Measurements from ENCODE around the gene NSDHL. TPM values are rescaled to one million over a fixed set of nuclear protein-coding genes. Genes with fewer than 3 reads are reported as not detected.

Gene NSDHL
- total and polyA plus RNA-seq, 2 of the 13 experiments (the other 11 are each of a cell fraction or from before 2014, with no cell fraction given), result 26.2 to 49.3 TPM

DNA sequence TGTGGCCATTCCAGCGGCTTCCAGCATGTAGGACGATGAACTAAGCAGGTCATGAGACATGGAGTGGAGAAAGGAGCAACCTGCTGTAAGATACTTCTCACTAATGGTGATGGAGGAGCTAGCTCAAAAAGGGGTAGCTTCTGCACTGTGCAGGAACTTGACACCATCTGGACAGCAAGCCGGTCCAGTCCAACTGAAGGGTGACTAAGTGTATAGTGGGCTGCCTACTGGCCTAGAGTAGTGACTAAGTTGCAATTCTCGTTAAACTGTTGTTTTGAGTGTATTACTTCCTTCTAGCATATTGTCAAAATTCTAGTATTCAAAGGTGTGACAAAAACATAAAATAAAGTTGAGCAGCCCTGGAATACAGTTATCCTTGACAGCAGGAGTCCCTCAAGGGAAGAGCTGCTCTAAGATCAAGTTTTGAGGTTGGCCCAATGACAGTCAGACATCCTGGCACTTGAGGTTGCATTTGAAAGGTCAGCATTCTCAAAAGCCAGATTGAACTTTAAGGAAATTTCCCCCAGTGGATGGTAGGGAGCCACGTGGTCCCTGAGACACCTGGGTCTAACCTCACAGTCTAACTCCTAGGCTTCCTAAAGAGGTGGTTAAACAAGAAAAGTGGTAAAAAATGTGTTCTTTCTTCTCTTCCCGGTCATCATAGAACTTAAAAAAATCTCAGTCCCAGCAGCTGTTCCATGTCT is 8.3 kb upstream of the NSDHL start:
- no peak overlapping the region for H3K9ac ChIP-seq (ENCODE audit: insufficient read depth, low read depth, low read length)
- no peak overlapping the region for H3K4me3 ChIP-seq (replicated peaks in 1 of 3; ENCODE audit: insufficient read depth in 1 of 3, low read depth in 2 of 3, low read length in 3 of 3)
- FAIRE-seq (no peak), DNase-seq (ENCODE audit: low spot score) (no peak), ATAC-seq (no peak)
- intact Hi-C loops (cut with micrococcal nuclease; ENCODE audit: unreplicated experiment) (no loop called here), in situ Hi-C loops (cut with HindIII; ENCODE audit: extremely low pct_ligation_motif_present, low pct_unique_long_range_greater_than_20kb) (loop anchor here (25.0 kb wide), 2 partner anchors 185 to 1085 kb away; partner anchors contain the start of genes CNGA2 and GABRQ)
- no peak overlapping the region for H2AFZ ChIP-seq (ENCODE audit: low read length)
- no peaks in the 10 kb centered on the region for H3K36me3 ChIP-seq (replicated peaks in 1 of 2; ENCODE audit: control insufficient read depth in 1 of 2, insufficient read depth in 2 of 2, low read length in 2 of 2)
- BruUV-seq (replicated peaks), result no TSS peak
- CTCF ChIA-PET (ENCODE audit: low intra/inter-chr PET ratio, low total read pairs), result no interaction called here
- no peaks in the 10 kb centered on the region for H3K79me2 ChIP-seq (ENCODE audit: insufficient read depth, low read length)
- H3K27me3 ChIP-seq (ENCODE audit: control insufficient read depth in 1 of 2, insufficient read depth in 2 of 2, low read length in 2 of 2), result no peaks in the 10 kb centered on the region
- POLR2A ChIA-PET, result no interaction called here
- H3K4me1 ChIP-seq (ENCODE audit: insufficient read depth, low read length), result peaks cover 10% of the 10 kb centered on the region
- H3K4me2 ChIP-seq (ENCODE audit: low read depth, low read length), result no peak overlapping the region
- H3K27ac ChIP-seq (ENCODE audit: extremely low read length, insufficient read depth, low read length), result no peak overlapping the region
- no peak for TF ChIP-seq FOXP1 (IDR thresholded peaks at IDR 0.05)
- TF ChIP-seq FOXP1 (CRISPR knock-in tag; IDR thresholded peaks at IDR 0.05), result no peak
- TF ChIP-seq, protein P1, sequence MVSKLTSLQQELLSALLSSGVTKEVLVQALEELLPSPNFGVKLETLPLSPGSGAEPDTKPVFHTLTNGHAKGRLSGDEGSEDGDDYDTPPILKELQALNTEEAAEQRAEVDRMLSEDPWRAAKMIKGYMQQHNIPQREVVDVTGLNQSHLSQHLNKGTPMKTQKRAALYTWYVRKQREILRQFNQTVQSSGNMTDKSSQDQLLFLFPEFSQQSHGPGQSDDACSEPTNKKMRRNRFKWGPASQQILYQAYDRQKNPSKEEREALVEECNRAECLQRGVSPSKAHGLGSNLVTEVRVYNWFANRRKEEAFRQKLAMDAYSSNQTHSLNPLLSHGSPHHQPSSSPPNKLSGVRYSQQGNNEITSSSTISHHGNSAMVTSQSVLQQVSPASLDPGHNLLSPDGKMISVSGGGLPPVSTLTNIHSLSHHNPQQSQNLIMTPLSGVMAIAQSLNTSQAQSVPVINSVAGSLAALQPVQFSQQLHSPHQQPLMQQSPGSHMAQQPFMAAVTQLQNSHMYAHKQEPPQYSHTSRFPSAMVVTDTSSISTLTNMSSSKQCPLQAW (CRISPR knock-in tag; IDR thresholded peaks at IDR 0.05), result no peak
- TF ChIP-seq ESRRA (CRISPR knock-in tag; IDR thresholded peaks at IDR 0.05; ENCODE audit: low read depth), result no peak
- 44% methylated on average over 6 of the region's 6 CpGs for WGBS (ENCODE audit: low lambda C conversion rate)
- H3K9me3 ChIP-seq (ENCODE audit: low read length), result no peaks in the 10 kb centered on the region
- no peaks in the 10 kb centered on the region for H4K20me1 ChIP-seq (ENCODE audit: insufficient read depth, low read length)

DNA sequence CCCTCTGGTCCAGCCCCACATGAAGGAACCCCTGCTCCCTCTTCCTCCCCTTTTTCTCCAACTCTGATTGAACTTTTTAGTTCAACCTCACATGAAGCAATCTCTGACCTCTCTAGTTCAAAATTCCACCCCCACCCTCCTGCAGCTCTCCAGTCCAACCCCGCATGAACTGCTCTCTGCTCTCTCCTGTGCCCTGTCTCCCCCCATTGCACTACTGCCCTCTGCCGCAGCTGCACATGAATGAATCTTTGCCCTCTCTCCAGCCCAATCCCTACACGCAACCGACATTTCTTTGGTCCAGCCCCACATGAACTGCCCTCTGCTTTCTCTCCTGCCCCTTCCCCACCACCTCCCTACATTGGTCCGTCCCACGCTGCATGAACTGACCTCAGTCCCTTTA is 7.2 kb upstream of the NSDHL start:
- intact Hi-C loops (cut with micrococcal nuclease; ENCODE audit: unreplicated experiment) (no loop called here), in situ Hi-C loops (cut with HindIII; ENCODE audit: extremely low pct_ligation_motif_present, low pct_unique_long_range_greater_than_20kb) (loop anchor here (25.0 kb wide), 2 partner anchors 186 to 1086 kb away; partner anchors contain the start of genes CNGA2 and GABRQ)
- DNase-seq (ENCODE audit: low spot score), result no peak
- Histone ChIP-seq H3K79me2 (ENCODE audit: insufficient read depth, low read length) (no peaks in the 10 kb centered on the region), H3K9me3 (ENCODE audit: low read length) (no peaks in the 10 kb centered on the region), H3K36me3 (replicated peaks in 1 of 2; ENCODE audit: control insufficient read depth in 1 of 2, insufficient read depth in 2 of 2, low read length in 2 of 2) (no peaks in the 10 kb centered on the region), H4K20me1 (ENCODE audit: insufficient read depth, low read length) (no peaks in the 10 kb centered on the region), H3K4me2 (ENCODE audit: low read depth, low read length) (no peak overlapping the region), H2AFZ (ENCODE audit: low read length) (no peak overlapping the region), H3K4me1 (ENCODE audit: insufficient read depth, low read length) (peaks cover 10% of the 10 kb centered on the region), H3K4me3 (replicated peaks in 1 of 3; ENCODE audit: insufficient read depth in 1 of 3, low read depth in 2 of 3, low read length in 3 of 3) (no peak overlapping the region), H3K27ac (ENCODE audit: extremely low read length, insufficient read depth, low read length) (no peak overlapping the region), H3K9ac (ENCODE audit: insufficient read depth, low read depth, low read length) (no peak overlapping the region), H3K27me3 (ENCODE audit: control insufficient read depth in 1 of 2, insufficient read depth in 2 of 2, low read length in 2 of 2) (no peaks in the 10 kb centered on the region)
- CTCF ChIA-PET (ENCODE audit: low intra/inter-chr PET ratio, low total read pairs), result no interaction called here
- peak; percentile 94 for ATAC-seq
- no TSS peak for BruUV-seq (replicated peaks)
- POLR2A ChIA-PET, result no interaction called here
- WGBS (ENCODE audit: low lambda C conversion rate), result 0% methylated on average over 6 of the region's 6 CpGs
- TF ChIP-seq, protein P2, sequence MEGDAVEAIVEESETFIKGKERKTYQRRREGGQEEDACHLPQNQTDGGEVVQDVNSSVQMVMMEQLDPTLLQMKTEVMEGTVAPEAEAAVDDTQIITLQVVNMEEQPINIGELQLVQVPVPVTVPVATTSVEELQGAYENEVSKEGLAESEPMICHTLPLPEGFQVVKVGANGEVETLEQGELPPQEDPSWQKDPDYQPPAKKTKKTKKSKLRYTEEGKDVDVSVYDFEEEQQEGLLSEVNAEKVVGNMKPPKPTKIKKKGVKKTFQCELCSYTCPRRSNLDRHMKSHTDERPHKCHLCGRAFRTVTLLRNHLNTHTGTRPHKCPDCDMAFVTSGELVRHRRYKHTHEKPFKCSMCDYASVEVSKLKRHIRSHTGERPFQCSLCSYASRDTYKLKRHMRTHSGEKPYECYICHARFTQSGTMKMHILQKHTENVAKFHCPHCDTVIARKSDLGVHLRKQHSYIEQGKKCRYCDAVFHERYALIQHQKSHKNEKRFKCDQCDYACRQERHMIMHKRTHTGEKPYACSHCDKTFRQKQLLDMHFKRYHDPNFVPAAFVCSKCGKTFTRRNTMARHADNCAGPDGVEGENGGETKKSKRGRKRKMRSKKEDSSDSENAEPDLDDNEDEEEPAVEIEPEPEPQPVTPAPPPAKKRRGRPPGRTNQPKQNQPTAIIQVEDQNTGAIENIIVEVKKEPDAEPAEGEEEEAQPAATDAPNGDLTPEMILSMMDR (CRISPR knock-in tag; IDR thresholded peaks at IDR 0.05), result peak; percentile 47
- TF ChIP-seq HNF4A (CRISPR knock-in tag; IDR thresholded peaks at IDR 0.05) (0 out of 2 replicates have a peak, but pooled peaks have one; percentile 14), ELF3 (CRISPR knock-in tag; IDR thresholded peaks at IDR 0.05) (no peak), SNRNP70 (IDR thresholded peaks at IDR 0.05; ENCODE audit: low read depth, low read length) (no peak), MED13 (CRISPR knock-in tag; IDR thresholded peaks at IDR 0.05) (no peak), NR2F1 (CRISPR knock-in tag; IDR thresholded peaks at IDR 0.05) (0 out of 4 replicates have a peak, but pooled peaks of 1 of the 2 experiments have one; percentile 27)
- no peak for FAIRE-seq

Measured in HepG2 (cell line).